Adrenal gland (tissue), 12 donors: ENCODE results near the gene FAM50B. TPM values are rescaled to one million over a fixed set of nuclear protein-coding genes. Genes with fewer than 3 reads are reported as not detected.

ENCODE experiments used
- DNase-seq, 7 donors: peaks; one replicate each; pipeline ENCODE4 v3.0.0-alpha.2; 2019 to 2020
- H3K27ac ChIP-seq, 5 donors: fragments of 200-600 bp; sonication (generic) in 4 of 5; 1 replicate in 3 of 5; 2 replicates in 2 of 5; pipeline versions ENCODE4 v1.5.1 to v1.8.0; 2016 to 2020; ENCODE audit warnings: mild to moderate bottlenecking in 1 of 5
- H3K27me3 ChIP-seq: fragments of 200-600 bp; 2 replicates; pipeline ENCODE4 v1.8.0; 2021
- H3K36me3 ChIP-seq, 2 donors: fragments of 200-600 bp; replicated peaks in 1 of 2; 1 replicate in 1 of 2; 2 replicates in 1 of 2; pipeline versions ENCODE4 v1.5.1 to v1.8.0; 2018 to 2022
- H3K4me1 ChIP-seq, 2 donors: fragments of 200-600 bp; replicated peaks in 1 of 2; 1 replicate in 1 of 2; 2 replicates in 1 of 2; pipeline versions ENCODE4 v1.5.1 to v1.8.0; 2018 to 2021
- H3K4me3 ChIP-seq, 4 donors: fragments of 200-600 bp; sonication (generic) in 3 of 4; one replicate each; pipeline ENCODE4 v1.5.1; 2016 to 2018
- H3K9me3 ChIP-seq, 3 donors: fragments of 200-600 bp; sonication (generic) in 1 of 3; replicated peaks in 1 of 3; 1 replicate in 2 of 3; 2 replicates in 1 of 3; pipeline versions ENCODE4 v1.5.1 to v1.8.0; 2016 to 2021
- CTCF ChIP-seq, 6 experiments: fragments of 450-650 bp in 4 of 6; fragments of 200-600 bp in 2 of 6; sonication (generic) in 1 of 6; IDR thresholded peaks; 1 replicate in 5 of 6; 2 replicates in 1 of 6; pipeline versions ENCODE4 v1.5.1 to v1.8.0; 2016 to 2021; ENCODE audit warnings: antibody characterized with exemption in 6 of 6, mild to moderate bottlenecking in 2 of 6, moderate library complexity in 1 of 6
- POLR2A ChIP-seq, 2 donors: fragments of 450-650 bp; IDR thresholded peaks; one replicate each; pipeline ENCODE4 v1.6.1; 2017; ENCODE audit warnings: antibody characterized with exemption in 2 of 2, mild to moderate bottlenecking in 2 of 2, moderate library complexity in 1 of 2
- WGBS, 4 donors: extraction: QIAGEN DNeasy Blood & Tissue Kit in 2 of 4; methylation state at CpG; one replicate each; pipeline versions ENCODE4 v1.1.5 to v1.1.7; 2013 to 2017; 5-methylcytosine and 5-hydroxymethylcytosine counted together
- intact Hi-C, 2 donors: fragments of 100-400 bp; cut with DNase I; formaldehyde crosslinking; loops; one replicate each; pipeline versions ENCODE4 v1.14.1 to v1.15.0; 2022 to 2023
- polyA plus RNA-seq, 3 donors: library from polyadenylated mRNA; stranded (reverse); fragments of 200-250 nt in 2 of 3; fragments of 350-450 nt in 1 of 3; fragmentation: Illumina TruSeq in 1 of 3; extraction: RNeasy Lipid Tissue Mini Kit (QIAGEN cat#74804) in 1 of 3; gene quantifications; one replicate each; pipeline ENCODE4 v1.2.3, GENCODE V29; 2013 to 2014
- total RNA-seq, 9 donors: library from RNA; depleted of rRNA in 4 of 9; stranded (reverse); fragments of >200 nt in 4 of 9; fragments of 120-200 nt in 1 of 9; fragmentation: NEBNext Ultra II Directional in 1 of 9; extraction: Animal tissue kit (Norgen Biotek cat#: 25700) in 1 of 9; gene quantifications; one replicate each; pipeline versions ENCODE4 v1.1.0 to v1.2.4, GENCODE V29; 2013 to 2023
- donor health status: healthy with polysubstance abuse.
- donor health status: Bipolar disorder and iron deficiency.
- donor health status: DM: yes; HTN: yes; CAD: no.
- donor health status: DM: no; HTN: no; CAD: no.
- donor health status: DM: no; HTN: no; CAD: no.
- donor health status: DM: yes; HTN: yes; CAD: no.

Gene FAM50B
- total and polyA plus RNA-seq, 12 donors = 5.9 to 119 (median 14.2) TPM

- intact Hi-C loops = no loop called here
- 46 to 72% (median 63%) methylated on average over 3 of the region's 3 CpGs for WGBS, 4 donors
- Histone ChIP-seq H3K4me1 (no peaks in the 10 kb centered on the region), H3K4me3 (no peak overlapping the region), H3K36me3 (no peaks in the 10 kb centered on the region), H3K27me3 (no peaks in the 10 kb centered on the region), H3K9me3 (no peaks in the 10 kb centered on the region), H3K27ac (no peak overlapping the region)
- TF ChIP-seq POLR2A (IDR thresholded peaks at IDR 0.05) (no peak), CTCF (IDR thresholded peaks at IDR 0.05) (no peak)
- DNase-seq = no peak
Observed at GRCh38 chr6:3869284-3869631, 20.1 kb downstream of the FAM50B start.

GRCh38 chr6:3869632-3870527 is 20.7 kb downstream of the FAM50B start:
- no peaks in the 10 kb centered on the region for H3K36me3 ChIP-seq
- H3K27ac ChIP-seq = no peak overlapping the region
- no peaks in the 10 kb centered on the region for H3K27me3 ChIP-seq
- whole genome bisulfite sequencing, 4 donors = 69 to 82% (median 76%) methylated on average over 16 of the region's 16 CpGs
- TF ChIP-seq POLR2A (IDR thresholded peaks at IDR 0.05) (no peak), CTCF (IDR thresholded peaks at IDR 0.05) (no peak)
- no peak for DNase-seq
- no peak overlapping the region for H3K4me3 ChIP-seq
- H3K4me1 ChIP-seq = no peaks in the 10 kb centered on the region
- no peaks in the 10 kb centered on the region for H3K9me3 ChIP-seq
- intact Hi-C loops = no loop called here

- H3K36me3 ChIP-seq = no peaks in the 10 kb centered on the region
- no peak for DNase-seq
- no peak overlapping the region for H3K4me3 ChIP-seq
- no peaks in the 10 kb centered on the region for H3K27me3 ChIP-seq
- intact Hi-C loops = no loop called here
- no peaks in the 10 kb centered on the region for H3K4me1 ChIP-seq
- H3K9me3 ChIP-seq = no peaks in the 10 kb centered on the region
- H3K27ac ChIP-seq = no peak overlapping the region
- no peak for TF ChIP-seq POLR2A (IDR thresholded peaks at IDR 0.05)
- TF ChIP-seq CTCF (IDR thresholded peaks at IDR 0.05) = no peak
- 64 to 90% (median 84%) methylated on average over 2 to 5 of the region's 5 CpGs for WGBS, 4 donors
Observed at GRCh38 chr6:3870528-3870925, 21.4 kb downstream of the FAM50B start.

- 66 to 82% (median 77%) methylated on average over 4 of the region's 4 CpGs for WGBS, 4 donors
- H3K4me3 ChIP-seq = no peak overlapping the region
- TF ChIP-seq CTCF (IDR thresholded peaks at IDR 0.05) (no peak), POLR2A (IDR thresholded peaks at IDR 0.05) (no peak)
- no peaks in the 10 kb centered on the region for H3K9me3 ChIP-seq
- intact Hi-C loops = no loop called here
- no peaks in the 10 kb centered on the region for H3K27me3 ChIP-seq
- H3K4me1 ChIP-seq = no peaks in the 10 kb centered on the region
- no peaks in the 10 kb centered on the region for H3K36me3 ChIP-seq
- no peak for DNase-seq
- H3K27ac ChIP-seq = no peak overlapping the region
Observed at GRCh38 chr6:3871515-3871914, 22.3 kb downstream of the FAM50B start.
